H1 (cell line): Measurements from ENCODE around the gene NUDT2. TPM values are rescaled to one million over a fixed set of nuclear protein-coding genes. Genes with fewer than 3 reads are reported as not detected.

Experiments
- ATF2 ChIP-seq: IDR thresholded peaks from 2 replicates; pipeline ENCODE4 v1.6.1; 2012; ENCODE audit warnings: low read length, inconsistent platforms
- NANOG ChIP-seq: IDR thresholded peaks from 2 replicates; pipeline ENCODE4 v1.6.1; 2011; ENCODE audit warnings: low read length, low read depth, mild to moderate bottlenecking, inconsistent platforms; ENCODE audit not compliant: insufficient read depth, poor library complexity, severe bottlenecking
- PHF8 ChIP-seq: fragments of 200-600 bp; sonication (generic); conservative IDR thresholded peaks from 2 replicates; pipeline ENCODE4 v1.7.1; 2012; ENCODE audit warnings: low read depth, mild to moderate bottlenecking, inconsistent platforms, low read length, moderate library complexity
- RXRA ChIP-seq: IDR thresholded peaks from 2 replicates; pipeline ENCODE4 v1.6.1; 2011; ENCODE audit warnings: low read depth, mild to moderate bottlenecking, low read length, moderate library complexity; ENCODE audit not compliant: insufficient read depth
- TAF1 ChIP-seq: IDR thresholded peaks from 2 replicates; pipeline ENCODE4 v1.6.1; 2011; ENCODE audit warnings: mild to moderate bottlenecking, low read depth, low read length
- polyA plus RNA-seq, 7 experiments: library from polyadenylated mRNA; depleted of rRNA in 3 of 7; stranded (reverse) in 5 of 7; unstranded in 2 of 7; fragments of >200 nt in 5 of 7; fragments of 200-250 nt in 2 of 7; gene quantifications; 1 replicate in 5 of 7; 2 replicates in 1 of 7; 4 replicates in 1 of 7; pipeline versions ENCODE4 v1.2.1 to v1.2.3, GENCODE V29; 2011 to 2013; ENCODE audit warnings: missing spikeins in 2 of 7, mixed read lengths in 2 of 7
- total RNA-seq: library from RNA; stranded (reverse); fragmentation: NEBNext Ultra II Directional; extraction: Animal tissue kit (Norgen Biotek cat#: 25700); gene quantifications from 2 replicates; pipeline ENCODE4 v1.2.1, GENCODE V29; 2021
- TF ChIP-seq, protein P1 (sequence below): IDR thresholded peaks from 2 replicates; pipeline ENCODE4 v1.6.1; 2012; ENCODE audit warnings: inconsistent platforms

NUDT2 gene
- total and polyA plus RNA-seq, 2 of the 8 experiments (the other 6 are each of a cell fraction or from before 2014, with no cell fraction given) = 16.7 to 23.7 TPM

- no peak for TF ChIP-seq TAF1
- TF ChIP-seq RXRA = no peak
- TF ChIP-seq ATF2 = no peak
- no peak for TF ChIP-seq NANOG
- TF ChIP-seq PHF8 = no peak
- TF ChIP-seq, protein P1, sequence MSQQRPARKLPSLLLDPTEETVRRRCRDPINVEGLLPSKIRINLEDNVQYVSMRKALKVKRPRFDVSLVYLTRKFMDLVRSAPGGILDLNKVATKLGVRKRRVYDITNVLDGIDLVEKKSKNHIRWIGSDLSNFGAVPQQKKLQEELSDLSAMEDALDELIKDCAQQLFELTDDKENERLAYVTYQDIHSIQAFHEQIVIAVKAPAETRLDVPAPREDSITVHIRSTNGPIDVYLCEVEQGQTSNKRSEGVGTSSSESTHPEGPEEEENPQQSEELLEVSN = no peak
Observed at GRCh38 chr9:34346873-34347799, 17.8 kb downstream of the NUDT2 start (continued).
